RPMI7951 (cell line): ENCODE data around the gene TGFBR3. TPM values are rescaled to one million over a fixed set of nuclear protein-coding genes. Genes with fewer than 3 reads are reported as not detected.

Source experiments
- DNase-seq: peaks from one replicate; pipeline ENCODE4 v3.0.0-alpha.2; 2012; ENCODE audit warnings: low read depth
- total RNA-seq: library from RNA; depleted of rRNA; stranded (reverse); fragments of >200 nt; shearing (Covaris generic); gene quantifications from 2 replicates; pipeline ENCODE4 v1.2.3, GENCODE V29; 2014

Gene TGFBR3
- total RNA-seq, 1 experiment from 2014 or later, result 7.3 TPM

DNA sequence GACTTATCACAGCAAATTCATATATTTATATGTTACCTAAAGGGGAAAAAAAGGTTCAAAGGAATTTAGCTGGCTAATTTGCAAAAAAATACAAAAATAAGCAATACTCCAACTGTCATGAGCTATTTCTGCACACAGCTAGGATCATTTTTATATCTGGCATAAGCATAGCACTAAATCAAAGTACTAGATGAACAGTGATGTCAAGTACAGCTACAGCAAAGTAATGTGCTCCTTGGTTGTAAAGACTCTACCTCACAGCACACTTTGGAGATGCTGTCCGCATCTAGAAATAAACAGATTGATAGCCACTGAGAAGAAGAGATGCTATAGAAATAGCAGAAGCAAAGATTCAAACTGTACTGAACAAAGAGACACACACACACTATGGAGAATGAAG is 125.4 kb downstream of the TGFBR3 start:
- DNase-seq, result no peak

DNA sequence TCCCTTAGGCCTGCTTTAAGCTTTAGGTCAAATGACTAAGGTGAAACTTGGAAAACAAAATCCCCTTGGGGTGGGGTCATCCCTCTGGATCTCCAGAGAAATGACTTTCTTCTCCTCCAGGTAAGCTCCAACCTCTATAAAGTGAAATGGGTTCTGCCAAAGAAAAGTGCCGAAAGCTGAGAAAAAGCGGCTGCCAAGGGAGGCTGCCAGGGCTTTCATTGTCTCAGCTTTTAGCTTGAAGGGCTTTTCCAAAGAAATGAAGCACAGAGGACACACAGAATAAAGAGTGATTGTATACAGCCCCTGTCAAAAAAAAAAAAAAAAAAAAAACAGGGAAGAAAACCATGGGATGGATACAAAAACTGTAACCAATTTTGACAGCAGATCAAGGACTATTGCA is 126.9 kb downstream of the TGFBR3 start:
- no peak for DNase-seq

DNA sequence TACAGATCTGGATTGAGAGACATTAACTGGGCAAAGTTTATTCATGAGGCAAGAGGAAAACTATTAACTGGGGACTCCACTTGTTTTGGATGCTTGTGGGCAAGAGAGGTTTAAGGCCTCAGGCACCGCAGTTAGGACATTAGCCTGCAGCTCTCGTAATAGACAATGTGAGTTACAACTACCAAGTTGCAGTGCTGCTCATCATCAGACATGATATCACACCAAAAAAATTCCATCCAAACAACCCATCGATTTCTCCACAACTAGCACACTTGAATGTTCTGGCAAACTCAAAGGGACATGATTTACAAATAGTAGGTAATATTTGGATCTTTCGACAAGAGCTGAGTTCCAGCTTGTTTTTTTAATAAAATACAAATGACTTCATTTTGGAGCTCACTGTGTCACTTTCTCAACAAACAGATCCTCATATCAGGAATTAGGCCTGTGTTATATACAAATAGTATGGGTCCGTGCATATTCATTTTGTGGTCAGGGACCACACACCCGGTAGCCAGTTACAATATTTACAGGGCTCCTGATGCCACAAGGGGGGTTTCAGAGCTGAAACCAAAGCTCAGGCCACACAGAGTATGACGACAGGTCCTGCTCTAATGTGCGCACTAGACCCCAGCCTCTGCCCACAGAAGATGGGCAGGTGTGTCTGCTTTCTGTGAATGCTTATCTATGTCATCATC is 128.0 kb downstream of the TGFBR3 start:
- no peak for DNase-seq

DNA sequence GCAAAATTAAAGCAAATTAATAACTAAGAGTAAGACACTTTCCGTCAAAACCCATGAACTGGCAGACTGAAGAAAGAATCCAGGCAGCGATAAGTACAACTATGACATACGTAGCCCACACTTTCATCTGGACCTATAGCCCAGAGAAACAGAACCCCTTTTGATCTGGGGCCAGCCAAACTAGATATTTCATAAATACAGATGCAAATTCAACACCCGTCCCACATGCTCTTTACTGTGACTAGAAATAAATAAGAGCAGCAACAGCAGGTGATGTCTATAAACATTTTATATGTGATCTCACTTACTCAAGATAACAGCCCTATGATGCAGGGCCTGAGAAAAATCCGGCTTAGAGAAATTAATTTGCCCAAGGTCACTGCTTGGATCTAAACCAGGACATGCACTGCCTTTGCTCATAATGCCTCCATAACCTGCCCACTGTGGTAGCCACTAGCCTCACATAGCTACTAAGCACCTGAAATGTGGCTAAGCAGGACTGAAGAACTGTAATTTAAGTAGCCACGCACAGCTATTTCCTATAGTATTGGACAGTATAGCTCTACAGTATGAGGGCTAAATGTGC is 130.2 kb downstream of the TGFBR3 start:
- no peak for DNase-seq

DNA sequence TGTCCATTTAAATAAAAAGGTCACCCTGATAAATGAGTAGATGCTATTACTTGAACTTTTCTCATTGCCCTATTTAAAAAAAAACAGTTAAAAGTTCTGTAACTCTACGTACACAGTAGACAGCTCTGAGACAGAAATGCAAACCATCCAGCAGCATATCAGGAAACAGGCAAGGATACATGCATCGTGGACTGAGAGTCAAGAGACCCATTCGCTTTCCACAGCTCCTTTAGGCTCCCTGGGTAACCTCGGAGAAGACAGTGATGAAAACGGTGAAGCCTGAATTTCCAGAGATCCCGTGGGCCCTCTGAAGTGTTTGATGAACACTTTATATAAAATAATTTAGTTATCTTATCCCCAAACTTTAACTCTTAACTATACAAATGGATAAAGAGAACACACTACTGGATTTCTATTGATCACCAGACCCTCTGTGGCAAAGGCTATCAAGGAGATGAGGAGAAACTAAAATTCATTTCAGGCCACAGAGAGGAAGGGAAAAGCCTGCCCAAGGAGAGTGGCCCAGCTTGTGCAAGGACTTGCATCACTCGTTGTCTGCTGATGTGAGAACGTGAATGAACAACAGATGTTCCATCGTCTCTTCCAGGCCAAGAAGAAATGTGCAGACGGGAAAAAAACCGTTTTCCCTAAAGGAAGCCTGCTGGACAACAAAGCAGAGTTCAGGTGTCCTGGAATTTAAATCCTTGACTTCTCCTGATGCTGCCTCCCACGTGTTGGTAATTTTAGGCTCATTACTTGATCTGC is 131.0 kb downstream of the TGFBR3 start:
- no peak for DNase-seq

DNA sequence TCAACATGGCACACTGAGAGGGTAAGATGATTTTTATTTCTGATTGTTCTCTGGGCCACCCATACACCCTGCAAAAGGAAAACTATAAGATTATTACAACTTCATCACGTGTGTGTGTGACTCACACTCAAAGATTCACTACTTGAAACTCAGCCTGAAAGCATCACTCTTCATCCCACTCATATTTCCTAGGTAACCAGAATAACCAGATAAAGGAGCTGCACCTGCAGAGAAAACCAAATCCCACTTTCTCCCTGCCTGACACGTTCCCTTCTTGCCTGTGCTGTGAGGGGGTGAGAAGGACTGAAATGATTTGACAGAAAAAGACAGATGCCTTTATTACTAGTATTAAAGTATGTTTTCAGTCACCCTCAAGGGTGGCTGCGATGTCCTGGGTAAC is 131.6 kb downstream of the TGFBR3 start:
- peak; percentile 33 for DNase-seq

DNA sequence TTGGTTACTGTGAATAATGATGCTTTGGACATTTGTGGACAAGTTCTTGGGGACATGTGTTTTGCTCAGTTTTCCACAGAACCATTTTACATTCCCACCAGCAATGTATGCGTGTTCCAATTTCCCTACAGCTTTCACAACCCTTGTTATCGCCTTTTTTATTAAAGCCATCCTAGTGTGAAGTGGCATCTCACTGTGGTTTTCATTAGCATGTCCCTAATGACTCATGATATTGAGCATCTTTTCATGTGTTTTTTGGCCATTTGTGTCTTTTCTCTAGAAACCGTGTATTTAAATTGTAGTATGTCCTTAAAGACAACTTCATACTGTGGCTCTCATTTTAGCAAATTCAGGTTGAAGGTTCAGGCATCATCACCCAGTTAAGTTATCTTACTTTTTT is 132.1 kb downstream of the TGFBR3 start:
- no peak for DNase-seq

DNA sequence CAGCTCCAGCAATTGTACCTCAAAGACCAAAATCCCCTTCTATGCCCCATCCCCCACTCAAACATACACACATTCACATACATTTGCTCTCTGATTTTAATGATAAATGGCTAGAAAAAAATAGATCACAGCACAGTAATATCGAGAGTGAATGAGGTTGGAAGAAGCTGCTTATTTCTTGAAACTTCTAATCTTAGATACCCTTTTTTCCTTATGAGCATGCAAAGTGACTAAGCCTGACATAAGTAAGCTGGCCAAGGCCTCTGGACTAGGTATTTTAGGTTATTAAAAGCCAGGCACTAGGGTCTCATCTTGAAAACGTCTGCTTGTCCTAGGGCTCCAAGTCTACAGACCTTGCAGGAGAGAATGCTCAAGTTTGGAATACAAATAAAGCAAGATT is 133.6 kb downstream of the TGFBR3 start:
- no peak for DNase-seq

DNA sequence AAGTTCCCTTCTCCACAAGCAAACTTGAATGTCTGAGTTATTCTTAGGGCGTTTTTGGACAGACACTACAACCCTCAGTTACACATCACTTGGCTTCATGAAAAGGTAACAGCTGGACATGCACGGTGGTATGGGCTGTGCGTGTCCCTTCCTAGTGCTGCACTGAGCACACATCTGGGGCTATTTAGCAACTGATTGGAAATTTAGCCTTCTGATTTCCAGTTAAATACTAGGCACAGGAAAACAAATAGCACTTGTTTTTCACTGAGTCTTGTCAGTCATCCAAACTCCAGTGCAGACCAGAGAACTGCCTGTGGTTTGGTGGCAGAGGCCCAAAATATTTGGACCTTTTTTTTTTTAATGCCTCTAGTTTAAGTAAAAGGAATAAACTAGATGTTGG is 134.7 kb downstream of the TGFBR3 start:
- DNase-seq, result peak; percentile 77

DNA sequence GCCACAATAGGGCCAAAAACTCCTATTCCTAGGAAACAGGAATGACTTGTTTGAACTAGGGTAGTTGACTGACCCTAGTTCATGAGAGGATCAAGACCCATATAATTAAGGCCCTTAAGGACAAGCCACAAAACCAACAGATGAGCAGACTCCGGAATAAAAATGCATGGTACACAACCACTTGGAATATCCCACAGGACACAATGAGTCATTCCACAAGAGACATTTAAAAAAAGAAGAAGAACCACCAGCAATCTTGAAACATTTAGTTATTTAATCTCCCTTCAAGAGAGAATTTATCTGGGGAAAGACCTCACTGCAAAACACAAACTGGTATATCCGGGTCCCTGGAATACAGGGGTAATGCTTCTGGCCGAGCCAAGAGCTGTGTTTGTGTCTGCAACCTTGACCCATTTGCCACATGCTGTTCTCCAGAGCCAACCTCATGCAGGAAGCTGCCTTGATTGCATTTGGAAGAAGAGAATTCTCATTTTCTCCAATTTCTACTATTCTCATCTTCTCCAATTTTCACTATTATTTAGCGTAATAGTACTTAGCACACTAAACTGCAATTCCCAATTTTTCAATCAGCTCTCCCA is 135.5 kb downstream of the TGFBR3 start:
- DNase-seq, result peak; percentile 79

DNA sequence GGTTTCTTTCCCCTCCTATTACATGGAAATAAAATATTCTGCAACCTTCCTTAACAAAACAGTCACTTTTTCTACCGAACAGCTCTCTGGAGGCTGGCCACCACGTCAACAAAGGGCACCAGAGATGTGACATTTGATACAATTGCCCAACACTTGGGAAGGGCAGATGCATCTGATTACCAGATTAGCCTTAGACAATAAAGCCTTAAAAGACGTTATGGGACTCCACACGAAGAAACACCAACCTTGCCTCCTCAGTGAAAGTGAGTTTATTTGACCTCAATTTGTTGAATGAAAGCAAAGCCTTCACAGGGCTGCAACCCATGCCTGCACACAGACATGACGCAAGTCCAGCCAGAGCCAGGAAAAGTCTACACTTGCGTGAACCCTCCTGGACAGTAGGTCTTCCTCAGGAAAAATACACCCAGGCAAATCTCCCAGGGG is 136.1 kb downstream of the TGFBR3 start:
- DNase-seq, result no peak

DNA sequence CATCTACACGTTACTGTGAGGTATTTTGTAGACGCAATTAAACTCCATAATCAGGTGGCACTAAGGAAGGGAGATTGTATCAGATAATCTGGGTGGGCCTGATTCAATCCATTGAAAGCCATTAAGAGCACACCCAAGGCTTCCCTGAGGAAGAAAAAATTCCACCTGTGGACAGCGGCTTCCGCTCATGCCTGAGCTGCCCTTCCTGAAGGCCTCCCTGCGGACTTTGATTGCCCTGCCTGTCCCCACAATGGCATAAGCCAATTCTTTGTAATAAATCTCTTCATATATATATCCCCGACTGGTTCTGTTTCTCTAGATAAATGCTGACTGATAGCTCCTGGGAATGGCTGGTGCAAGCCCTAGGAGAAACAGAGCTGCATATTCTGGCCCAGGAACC is 138.3 kb downstream of the TGFBR3 start:
- no peak for DNase-seq

DNA sequence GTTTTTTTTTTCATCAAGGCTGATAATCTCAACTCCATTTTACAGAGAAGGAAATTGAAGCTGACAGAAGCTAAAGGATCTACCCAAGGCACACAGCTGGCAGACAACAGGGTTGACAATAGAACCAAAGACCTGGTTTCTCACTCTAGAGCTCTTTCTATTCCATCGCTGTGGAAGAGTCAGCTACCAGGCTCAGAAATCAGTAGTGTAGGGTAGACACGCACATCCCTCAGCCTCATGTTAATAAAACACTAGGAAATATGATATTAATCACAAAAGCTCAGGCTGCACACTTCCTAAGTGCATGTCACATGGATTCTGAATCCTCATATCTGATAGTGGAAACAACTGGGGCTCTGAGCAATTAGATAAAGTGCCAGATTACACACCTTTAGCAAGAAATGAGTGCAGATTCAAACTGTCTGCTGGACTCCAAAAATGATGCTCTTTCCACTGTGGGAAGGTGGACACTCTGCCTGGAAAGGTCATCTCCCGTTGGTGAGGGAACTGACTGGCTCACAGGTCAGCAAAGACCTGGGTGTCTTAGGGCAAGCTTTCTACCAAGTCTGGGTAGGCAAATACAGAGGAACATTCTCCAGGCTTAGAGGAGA is 139.1 kb downstream of the TGFBR3 start:
- DNase-seq, result no peak

DNA sequence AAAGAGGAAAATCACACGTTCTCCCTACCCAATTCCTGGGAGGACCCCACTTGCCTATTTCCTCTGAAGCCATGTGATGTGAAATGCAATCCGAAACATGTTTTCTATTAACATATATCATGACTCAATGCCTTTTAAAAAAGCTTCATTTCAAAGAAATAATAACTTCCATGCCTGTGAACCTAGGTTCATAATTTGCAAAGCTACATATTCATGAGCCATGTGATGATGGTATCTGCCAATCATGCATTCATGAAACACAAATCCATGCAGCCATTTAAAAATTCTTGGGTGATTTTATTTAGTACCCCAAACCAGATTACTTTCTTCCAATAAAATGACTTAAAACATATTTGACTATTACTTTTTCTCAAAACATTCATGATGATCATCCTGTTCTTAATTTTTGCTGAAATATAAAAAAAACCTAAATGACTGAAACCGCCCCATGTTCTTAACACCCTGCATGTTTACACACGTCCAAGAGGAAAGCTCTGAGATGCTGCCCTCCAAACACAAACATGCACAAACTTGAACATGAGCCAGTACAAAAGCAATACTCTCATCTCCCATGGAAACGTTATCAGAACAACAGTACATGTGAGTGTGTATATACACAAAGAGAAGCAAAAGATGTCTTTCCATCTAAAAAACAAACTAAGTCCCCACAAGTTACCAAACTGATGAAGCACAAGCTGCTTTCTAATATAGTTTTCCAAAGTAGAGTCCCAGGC is 140.1 kb downstream of the TGFBR3 start:
- no peak for DNase-seq

DNA sequence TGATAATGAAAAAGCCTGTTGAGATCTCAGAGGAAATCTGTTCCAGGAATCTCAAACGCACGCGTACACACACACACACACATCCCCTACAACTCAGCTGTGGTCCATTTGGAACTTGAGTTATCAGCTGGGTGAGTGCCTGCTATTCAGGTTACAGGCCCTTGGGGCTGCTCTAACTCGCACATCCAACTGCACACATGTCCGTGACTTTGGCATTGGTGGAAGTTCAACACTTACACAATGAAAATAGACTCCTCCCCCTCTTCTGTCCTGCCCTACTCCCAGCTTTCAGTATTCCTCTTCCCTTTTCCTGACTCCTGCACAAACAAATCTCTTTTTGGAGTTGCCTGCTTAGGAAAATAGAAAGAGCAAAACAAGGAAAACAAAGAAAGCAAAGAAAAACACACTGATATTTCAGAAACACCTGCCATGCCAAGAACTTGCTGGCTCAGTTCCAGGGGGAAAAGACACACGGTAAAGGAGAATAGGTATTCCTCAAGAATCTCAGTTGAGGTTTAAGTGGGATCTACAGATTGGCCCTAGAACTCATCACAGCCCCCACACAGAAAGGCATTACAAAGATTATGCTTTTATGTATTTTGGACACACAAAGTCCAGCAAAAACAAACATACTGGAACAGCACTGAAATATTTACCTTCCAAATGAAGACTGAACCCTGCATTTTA is 140.9 kb downstream of the TGFBR3 start:
- no peak for DNase-seq

DNA sequence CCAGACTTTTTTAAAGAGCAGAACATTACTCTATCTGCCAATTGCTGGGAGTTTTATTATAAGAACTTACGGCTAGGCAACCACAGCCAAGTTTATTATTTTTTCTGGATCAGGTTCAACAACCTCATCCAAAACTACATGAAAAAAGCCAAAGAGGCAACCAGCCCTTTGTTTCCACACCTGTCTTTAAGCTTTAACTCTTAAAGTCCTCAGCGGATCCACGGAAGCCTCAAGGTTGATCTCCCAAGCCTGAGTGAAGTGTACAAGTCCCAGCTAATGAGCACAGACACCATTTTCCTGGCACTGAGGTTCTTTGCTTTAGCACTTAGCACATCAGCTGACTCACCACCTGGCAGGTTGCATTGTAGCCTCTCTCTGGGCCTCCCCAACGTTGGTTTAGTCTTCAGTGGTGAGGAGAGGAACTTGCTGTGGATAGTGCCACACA is 143.1 kb downstream of the TGFBR3 start:
- DNase-seq, result no peak

DNA sequence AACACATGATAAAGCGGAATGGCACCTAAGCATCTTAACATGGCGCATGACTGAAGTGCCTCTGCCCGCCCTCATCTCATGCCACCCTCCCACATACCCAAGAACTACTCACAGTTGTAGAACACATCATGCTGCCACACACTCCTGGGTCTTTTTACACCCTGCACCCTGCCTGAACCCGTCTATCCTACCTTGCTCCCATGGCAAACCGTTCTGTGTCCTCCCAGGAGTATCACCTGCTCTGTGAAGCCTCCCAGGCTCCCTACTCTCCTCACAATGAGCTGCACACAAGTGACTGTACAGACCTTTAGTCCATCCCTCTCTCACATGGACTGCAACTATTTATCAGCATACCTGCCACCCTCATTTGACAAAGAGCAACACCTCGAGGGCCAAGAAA is 144.0 kb downstream of the TGFBR3 start:
- no peak for DNase-seq

DNA sequence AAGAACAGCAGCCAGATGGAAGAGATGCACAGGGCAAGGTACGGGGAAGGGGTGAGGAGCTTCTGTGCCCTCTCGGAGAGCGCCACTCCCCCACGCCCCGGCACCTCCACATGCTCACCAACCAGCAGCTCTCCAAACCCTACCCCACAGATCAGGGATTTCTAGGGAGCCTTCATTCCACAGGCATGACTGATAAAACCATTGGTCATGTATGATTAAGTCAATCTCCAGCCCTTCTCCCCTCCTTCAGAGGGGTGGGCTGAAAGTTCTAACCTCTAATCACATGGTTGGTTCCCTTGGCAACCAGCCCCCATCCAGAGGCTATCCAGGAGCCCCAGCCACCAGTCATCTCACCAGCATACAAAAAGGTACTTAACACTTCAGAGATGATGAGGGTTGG is 144.7 kb downstream of the TGFBR3 start:
- no peak for DNase-seq

DNA sequence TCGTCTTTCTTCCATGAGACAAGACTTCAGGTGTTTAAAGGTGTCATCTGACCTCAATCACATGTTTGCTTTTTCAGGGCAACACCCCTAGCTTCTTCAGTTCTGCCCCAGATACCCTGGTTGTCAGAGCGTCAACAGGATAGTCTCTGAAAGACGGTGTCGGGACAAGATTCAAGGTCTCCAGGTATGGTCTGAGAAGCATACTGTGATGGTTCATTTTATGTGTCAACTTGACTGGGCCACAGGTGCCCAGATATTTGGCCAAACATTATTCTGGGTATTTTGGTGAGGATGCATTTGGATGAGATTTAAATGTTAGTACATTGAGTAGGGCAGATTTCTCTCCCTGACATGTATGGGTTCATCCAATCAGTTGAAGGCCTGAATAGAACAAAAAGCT is 148.3 kb downstream of the TGFBR3 start:
- DNase-seq, result no peak

DNA sequence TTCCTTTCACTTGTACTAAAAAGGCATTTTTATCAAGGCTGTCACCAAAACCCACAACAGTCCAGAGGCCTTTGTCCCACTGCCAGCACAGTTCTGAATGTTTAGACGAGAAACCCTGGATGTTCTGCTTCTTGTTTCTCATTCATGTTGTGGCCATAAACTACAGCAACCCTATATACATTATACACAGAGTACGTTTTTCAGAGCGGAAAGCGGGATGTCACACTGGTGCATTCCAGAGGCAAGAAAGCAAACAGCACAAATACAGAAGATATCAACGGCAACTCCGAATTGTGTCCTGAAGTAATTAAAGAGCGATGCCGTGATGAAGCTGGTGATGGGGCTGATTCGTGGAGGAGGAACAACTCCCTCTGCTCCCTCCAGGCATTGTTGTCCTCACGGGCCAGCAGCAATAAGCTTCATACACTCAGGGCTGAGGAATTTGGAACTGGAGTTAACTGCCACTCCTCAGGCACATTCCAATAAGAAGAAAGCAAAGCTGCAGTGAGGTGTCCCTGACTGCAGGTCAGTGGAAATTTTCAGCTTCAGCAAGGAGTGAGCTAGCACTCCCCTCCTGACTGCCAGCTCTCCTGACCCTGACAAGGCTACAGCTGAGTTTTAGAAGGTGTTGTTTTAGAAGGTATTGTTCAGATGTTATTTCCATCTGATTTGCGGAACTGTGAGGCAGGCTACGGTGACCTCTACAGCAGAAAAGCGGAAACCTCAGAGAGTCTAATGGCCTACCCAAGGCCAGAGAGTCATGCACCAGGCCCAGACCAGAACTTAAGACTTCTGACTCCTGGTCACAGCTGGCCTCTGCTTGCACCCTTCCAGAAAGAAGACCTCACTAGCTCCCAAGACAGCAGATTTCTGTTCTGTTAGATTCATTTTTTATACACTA is 149.0 kb downstream of the TGFBR3 start:
- DNase-seq, result peak; percentile 94
